ENCODE results near the gene RTN4R. TPM values are rescaled to one million over a fixed set of nuclear protein-coding genes. Genes with fewer than 3 reads are reported as not detected.

The RTN4R gene
- total RNA-seq, 1 experiment from 2014 or later: 9.6 TPM

GRCh38 chr22:20298803-20299745 is 31.0 kb upstream of the RTN4R start:
- TF ChIP-seq EZH2 (IDR thresholded peaks at IDR 0.05; ENCODE audit: borderline replicate concordance, low read depth, low read length, poor library complexity, severe bottlenecking) (no peak), CTCF (conservative IDR thresholded peaks at IDR 0.05; ENCODE audit: low read depth, low read length) (no peak)
- DNase-seq (ENCODE audit: low spot score): peak; percentile 94
- Histone ChIP-seq H3K27me3 (replicated peaks; ENCODE audit: insufficient read depth, low read depth, low read length, poor library complexity) (no peaks in the 10 kb centered on the region), H3K36me3 (ENCODE audit: insufficient read depth, low read length, poor library complexity, severe bottlenecking) (no peaks in the 10 kb centered on the region), H3K27ac (ENCODE audit: low read depth, low read length, poor library complexity, severe bottlenecking) (no peak overlapping the region), H3K4me1 (ENCODE audit: insufficient read depth, low read length, poor library complexity, severe bottlenecking) (no peaks in the 10 kb centered on the region), H3K4me3 (ENCODE audit: low read depth, low read length, poor library complexity, severe bottlenecking) (peak overlapping the region; percentile 54), H3K9me3 (ENCODE audit: low read depth, low read length, poor library complexity, severe bottlenecking) (no peaks in the 10 kb centered on the region)
- BruUV-seq (replicated peaks): no TSS peak
- ChIA-PET CTCF (interaction anchor here (1.5 kb wide), 1 partner anchor 21 kb away, joined by 4 read pairs; the partner anchor contains the start of gene DGCR6L), POLR2A (ENCODE audit: low non-redundant PET) (no interaction called here)
- intact Hi-C loops (cut with micrococcal nuclease; ENCODE audit: unreplicated experiment): loop anchor here (1.0 to 10.0 kb wide), 2 partner anchors 20 to 324 kb away; no protein-coding TSS in a partner anchor

GRCh38 chr22:20298110-20298802 is 30.1 kb upstream of the RTN4R start:
- Histone ChIP-seq H3K4me1 (ENCODE audit: insufficient read depth, low read length, poor library complexity, severe bottlenecking) (no peaks in the 10 kb centered on the region), H3K4me3 (ENCODE audit: low read depth, low read length, poor library complexity, severe bottlenecking) (no peak overlapping the region), H3K27me3 (replicated peaks; ENCODE audit: insufficient read depth, low read depth, low read length, poor library complexity) (no peaks in the 10 kb centered on the region), H3K27ac (ENCODE audit: low read depth, low read length, poor library complexity, severe bottlenecking) (no peak overlapping the region), H3K9me3 (ENCODE audit: low read depth, low read length, poor library complexity, severe bottlenecking) (no peaks in the 10 kb centered on the region), H3K36me3 (ENCODE audit: insufficient read depth, low read length, poor library complexity, severe bottlenecking) (no peaks in the 10 kb centered on the region)
- TF ChIP-seq EZH2 (IDR thresholded peaks at IDR 0.05; ENCODE audit: borderline replicate concordance, low read depth, low read length, poor library complexity, severe bottlenecking) (no peak), CTCF (conservative IDR thresholded peaks at IDR 0.05; ENCODE audit: low read depth, low read length) (no peak)
- ChIA-PET POLR2A (ENCODE audit: low non-redundant PET) (no interaction called here), CTCF (no interaction called here)
- BruUV-seq (replicated peaks): no TSS peak
- intact Hi-C loops (cut with micrococcal nuclease; ENCODE audit: unreplicated experiment): loop anchor here (10.0 kb wide), 1 partner anchor 323 kb away; no protein-coding TSS in a partner anchor
- no peak for DNase-seq (ENCODE audit: low spot score)

GRCh38 chr22:20297414-20298109 is 29.4 kb upstream of the RTN4R start:
- no TSS peak for BruUV-seq (replicated peaks)
- Histone ChIP-seq H3K27me3 (replicated peaks; ENCODE audit: insufficient read depth, low read depth, low read length, poor library complexity) (no peaks in the 10 kb centered on the region), H3K4me3 (ENCODE audit: low read depth, low read length, poor library complexity, severe bottlenecking) (no peak overlapping the region), H3K9me3 (ENCODE audit: low read depth, low read length, poor library complexity, severe bottlenecking) (no peaks in the 10 kb centered on the region), H3K4me1 (ENCODE audit: insufficient read depth, low read length, poor library complexity, severe bottlenecking) (no peaks in the 10 kb centered on the region), H3K27ac (ENCODE audit: low read depth, low read length, poor library complexity, severe bottlenecking) (no peak overlapping the region), H3K36me3 (ENCODE audit: insufficient read depth, low read length, poor library complexity, severe bottlenecking) (no peaks in the 10 kb centered on the region)
- DNase-seq (ENCODE audit: low spot score): no peak
- TF ChIP-seq EZH2 (IDR thresholded peaks at IDR 0.05; ENCODE audit: borderline replicate concordance, low read depth, low read length, poor library complexity, severe bottlenecking) (no peak), CTCF (conservative IDR thresholded peaks at IDR 0.05; ENCODE audit: low read depth, low read length) (no peak)
- intact Hi-C loops (cut with micrococcal nuclease; ENCODE audit: unreplicated experiment): loop anchor here (10.0 kb wide), 1 partner anchor 323 kb away; no protein-coding TSS in a partner anchor
- POLR2A ChIA-PET (ENCODE audit: low non-redundant PET): no interaction called here
- CTCF ChIA-PET: no interaction called here

All from A673 (cell line).